Measurements from ENCODE around the gene DZIP1L. TPM values are rescaled to one million over a fixed set of nuclear protein-coding genes. Genes with fewer than 3 reads are reported as not detected.

DZIP1L gene
- total RNA-seq, 3 donors from 2014 or later, result 24.5 to 34.4 (median 25.3) TPM

- H3K4me1 ChIP-seq, result no peaks in the 10 kb centered on the region
- no peak for TF ChIP-seq CTCF (IDR thresholded peaks at IDR 0.05)
- no peak for TF ChIP-seq POLR2AphosphoS5 (IDR thresholded peaks at IDR 0.05)
- TF ChIP-seq POLR2A (IDR thresholded peaks at IDR 0.05), result no peak
- DNase-seq (ENCODE audit: low spot score in 2 of 2), result no peak
- H3K9me3 ChIP-seq, result no peaks in the 10 kb centered on the region
- H3K4me3 ChIP-seq, result no peak overlapping the region
- intact Hi-C loops (cut with DNase I; ENCODE audit: low total_unique reads), result no loop called here
- no peaks in the 10 kb centered on the region for H3K27me3 ChIP-seq
- no peaks in the 10 kb centered on the region for H3K36me3 ChIP-seq
- no peak overlapping the region for H3K27ac ChIP-seq
These were observed 20.4 kb upstream of the DZIP1L start for GRCh38 chr3:138135833-138136194.

- DNase-seq (ENCODE audit: low spot score in 2 of 2), result no peak
- Histone ChIP-seq H3K4me3 (no peak overlapping the region), H3K27me3 (no peaks in the 10 kb centered on the region), H3K27ac (no peak overlapping the region), H3K36me3 (no peaks in the 10 kb centered on the region), H3K9me3 (no peaks in the 10 kb centered on the region), H3K4me1 (no peaks in the 10 kb centered on the region)
- no peak for TF ChIP-seq CTCF (IDR thresholded peaks at IDR 0.05)
- TF ChIP-seq POLR2AphosphoS5 (IDR thresholded peaks at IDR 0.05), result no peak
- no peak for TF ChIP-seq POLR2A (IDR thresholded peaks at IDR 0.05)
- intact Hi-C loops (cut with DNase I; ENCODE audit: low total_unique reads), result no loop called here
These were observed 19.9 kb upstream of the DZIP1L start for GRCh38 chr3:138135146-138135832.

GRCh38 chr3:138132239-138132638, 16.8 kb upstream of the DZIP1L start, which contains the start of gene A4GNT:
TSS of gene A4GNT (minus strand) at chr3:138132390. CDS start at chr3:138131256, 1,134 bp downstream.
- H3K4me3 ChIP-seq, result no peak within 1 kb of the TSS
- no peaks in the 10 kb centered on the region for H3K36me3 ChIP-seq
- H3K9me3 ChIP-seq, result no peaks in the 10 kb centered on the region
- no peak for DNase-seq (ENCODE audit: low spot score in 2 of 2)
- H3K4me1 ChIP-seq, result no peaks in the 10 kb centered on the region
- TF ChIP-seq POLR2A (IDR thresholded peaks at IDR 0.05), result no peak
- no peak for TF ChIP-seq CTCF (IDR thresholded peaks at IDR 0.05)
- TF ChIP-seq POLR2AphosphoS5 (IDR thresholded peaks at IDR 0.05), result no peak
- no peaks in the 10 kb centered on the region for H3K27me3 ChIP-seq
- no peak within 1 kb of the TSS for H3K27ac ChIP-seq
- intact Hi-C loops (cut with DNase I; ENCODE audit: low total_unique reads), result no loop called here

- H3K27me3 ChIP-seq, result no peaks in the 10 kb centered on the region
- intact Hi-C loops (cut with DNase I; ENCODE audit: low total_unique reads), result no loop called here
- TF ChIP-seq CTCF (IDR thresholded peaks at IDR 0.05) (no peak), POLR2A (IDR thresholded peaks at IDR 0.05) (no peak), POLR2AphosphoS5 (IDR thresholded peaks at IDR 0.05) (no peak)
- no peak overlapping the region for H3K27ac ChIP-seq
- DNase-seq (ENCODE audit: low spot score in 2 of 2), result no peak
- H3K4me1 ChIP-seq, result no peaks in the 10 kb centered on the region
- no peak overlapping the region for H3K4me3 ChIP-seq
- no peaks in the 10 kb centered on the region for H3K36me3 ChIP-seq
- no peaks in the 10 kb centered on the region for H3K9me3 ChIP-seq
These were observed 12.4 kb upstream of the DZIP1L start for GRCh38 chr3:138127636-138128365.

GRCh38 chr3:138125548-138126221, 10.3 kb upstream of the DZIP1L start:
- Histone ChIP-seq H3K4me1 (no peaks in the 10 kb centered on the region), H3K36me3 (no peaks in the 10 kb centered on the region), H3K27ac (peak overlapping the region in 1 of 2 donors; percentile 29), H3K9me3 (no peaks in the 10 kb centered on the region), H3K27me3 (no peaks in the 10 kb centered on the region), H3K4me3 (no peak overlapping the region)
- DNase-seq (ENCODE audit: low spot score in 2 of 2), result no peak
- intact Hi-C loops (cut with DNase I; ENCODE audit: low total_unique reads), result no loop called here
- TF ChIP-seq POLR2A (IDR thresholded peaks at IDR 0.05) (no peak), CTCF (IDR thresholded peaks at IDR 0.05) (no peak), POLR2AphosphoS5 (IDR thresholded peaks at IDR 0.05) (no peak)
